Measurements from ENCODE around the gene SPIN4. TPM values are rescaled to one million over a fixed set of nuclear protein-coding genes. Genes with fewer than 3 reads are reported as not detected.
"Not testable (repeated sequence)": the region's sequence is repeated elsewhere in the genome, so short reads cannot be mapped to it uniquely, and the experiment has no call there.

The SPIN4 gene
- 1 to 10 TPM; 2.8 to 4.1 TPM for polyA plus RNA-seq

DNA sequence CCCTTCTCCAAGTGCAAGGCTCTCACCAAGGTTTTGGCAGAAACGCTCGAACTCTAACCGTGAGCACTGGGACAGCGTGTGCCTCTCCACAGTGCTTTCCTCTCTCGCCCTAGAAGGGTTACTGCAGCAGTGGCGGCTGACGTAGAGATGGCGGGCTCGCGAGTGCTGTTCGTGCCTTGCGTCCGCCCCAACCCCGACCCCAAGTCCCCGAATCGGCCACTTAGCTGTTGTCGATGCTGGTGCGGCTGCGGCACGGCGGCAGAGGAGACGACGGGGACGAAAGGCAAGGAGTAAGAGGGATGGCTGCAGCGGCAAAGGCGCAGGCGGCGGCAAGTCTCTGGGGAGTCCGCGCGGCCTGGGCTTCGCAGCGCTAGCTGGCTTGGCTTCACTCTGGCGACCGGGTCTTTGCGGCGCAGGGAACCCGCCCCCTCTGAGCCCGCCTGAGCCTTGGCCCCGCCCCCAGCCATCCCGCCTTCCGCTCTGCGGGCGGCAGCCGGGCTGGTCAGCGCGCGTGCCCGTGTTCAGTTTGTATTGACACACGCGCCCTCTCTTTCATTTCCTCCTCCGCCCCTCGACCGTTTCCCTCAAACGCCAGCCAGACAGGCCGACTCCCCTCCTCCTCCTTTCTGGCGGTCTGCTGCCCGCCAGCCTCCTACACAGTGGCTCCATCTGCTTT, at the start of gene SPIN4:
Gene SPIN4 (minus strand): TSS at position 392 of the 676 bp plus-strand sequence. CDS start 513 bp downstream, outside the sequence.
- Histone ChIP-seq H3K27ac (ENCODE audit: low read depth in 2 of 2, low read length in 1 of 2) (peak within 1 kb of the TSS; percentile 84 to 90), H3K27me3 (ENCODE audit: control insufficient read depth in 1 of 2, insufficient read depth in 2 of 2, low read length in 2 of 2) (no peaks in the 10 kb centered on the region), H3K36me3 (ENCODE audit: control insufficient read depth in 2 of 2, insufficient read depth in 2 of 2, low read length in 1 of 2) (no peaks in the 10 kb centered on the region), H3K4me3 (ENCODE audit: low read depth in 1 of 2, low read length in 2 of 2) (peak within 1 kb of the TSS; percentile 61 to 75), H3K9me3 (ENCODE audit: control insufficient read depth in 2 of 2, insufficient read depth in 1 of 2, low read depth in 1 of 2, low read length in 1 of 2) (peaks cover 0 to 4% of the 10 kb centered on the region in 2 donors), H3K4me1 (ENCODE audit: control insufficient read depth in 2 of 2, insufficient read depth in 2 of 2, low read length in 1 of 2) (no peaks in the 10 kb centered on the region)
- WGBS, 2 donors = 0 to 24% methylated on average over 51 to 58 of the region's 58 CpGs

- peaks cover 0 to 2% of the 10 kb centered on the region in 2 donors for H3K9me3 ChIP-seq (ENCODE audit: control insufficient read depth in 2 of 2, insufficient read depth in 1 of 2, low read depth in 1 of 2, low read length in 1 of 2)
- H3K27me3 ChIP-seq (ENCODE audit: control insufficient read depth in 1 of 2, insufficient read depth in 2 of 2, low read length in 2 of 2) = no peaks in the 10 kb centered on the region
- no peaks in the 10 kb centered on the region for H3K36me3 ChIP-seq (ENCODE audit: control insufficient read depth in 2 of 2, insufficient read depth in 2 of 2, low read length in 1 of 2)
- no peaks in the 10 kb centered on the region for H3K4me1 ChIP-seq (ENCODE audit: control insufficient read depth in 2 of 2, insufficient read depth in 2 of 2, low read length in 1 of 2)
- no peak overlapping the region for H3K4me3 ChIP-seq (ENCODE audit: low read depth in 1 of 2, low read length in 2 of 2)
- no peak overlapping the region for H3K27ac ChIP-seq (ENCODE audit: low read depth in 2 of 2, low read length in 1 of 2)
Observed at GRCh38 chrX:63400340-63400739, 49.2 kb upstream of the SPIN4 start.

- Histone ChIP-seq H3K27ac (ENCODE audit: low read depth in 2 of 2, low read length in 1 of 2) (no peak overlapping the region), H3K36me3 (ENCODE audit: control insufficient read depth in 2 of 2, insufficient read depth in 2 of 2, low read length in 1 of 2) (no peaks in the 10 kb centered on the region), H3K4me1 (ENCODE audit: control insufficient read depth in 2 of 2, insufficient read depth in 2 of 2, low read length in 1 of 2) (no peaks in the 10 kb centered on the region), H3K4me3 (ENCODE audit: low read depth in 1 of 2, low read length in 2 of 2) (no peak overlapping the region), H3K9me3 (ENCODE audit: control insufficient read depth in 2 of 2, insufficient read depth in 1 of 2, low read depth in 1 of 2, low read length in 1 of 2) (no peaks in the 10 kb centered on the region), H3K27me3 (ENCODE audit: control insufficient read depth in 1 of 2, insufficient read depth in 2 of 2, low read length in 2 of 2) (no peaks in the 10 kb centered on the region)
- WGBS, 2 donors = 45 to 62% methylated on average over 2 of the region's 2 CpGs
Observed at GRCh38 chrX:63394872-63395271, 43.7 kb upstream of the SPIN4 start.

- not testable (repeated sequence) for H3K4me3 ChIP-seq (ENCODE audit: low read depth in 1 of 2, low read length in 2 of 2); H3K4me1 ChIP-seq (ENCODE audit: control insufficient read depth in 2 of 2, insufficient read depth in 2 of 2, low read length in 1 of 2); H3K9me3 ChIP-seq (ENCODE audit: control insufficient read depth in 2 of 2, insufficient read depth in 1 of 2, low read depth in 1 of 2, low read length in 1 of 2); H3K27ac ChIP-seq (ENCODE audit: low read depth in 2 of 2, low read length in 1 of 2); H3K27me3 ChIP-seq (ENCODE audit: control insufficient read depth in 1 of 2, insufficient read depth in 2 of 2, low read length in 2 of 2); H3K36me3 ChIP-seq (ENCODE audit: control insufficient read depth in 2 of 2, insufficient read depth in 2 of 2, low read length in 1 of 2)
- WGBS, 2 donors = 96 to 98% methylated on average over 15 to 24 of the region's 24 CpGs
Observed at GRCh38 chrX:63393094-63393493, 42.0 kb upstream of the SPIN4 start.

- Histone ChIP-seq H3K36me3 (ENCODE audit: control insufficient read depth in 2 of 2, insufficient read depth in 2 of 2, low read length in 1 of 2) (no peaks in the 10 kb centered on the region), H3K27me3 (ENCODE audit: control insufficient read depth in 1 of 2, insufficient read depth in 2 of 2, low read length in 2 of 2) (no peaks in the 10 kb centered on the region), H3K4me3 (ENCODE audit: low read depth in 1 of 2, low read length in 2 of 2) (no peak overlapping the region), H3K27ac (ENCODE audit: low read depth in 2 of 2, low read length in 1 of 2) (no peak overlapping the region), H3K9me3 (ENCODE audit: control insufficient read depth in 2 of 2, insufficient read depth in 1 of 2, low read depth in 1 of 2, low read length in 1 of 2) (no peaks in the 10 kb centered on the region), H3K4me1 (ENCODE audit: control insufficient read depth in 2 of 2, insufficient read depth in 2 of 2, low read length in 1 of 2) (no peaks in the 10 kb centered on the region)
- 70 to 91% methylated on average over 3 of the region's 3 CpGs for WGBS, 2 donors
Observed at GRCh38 chrX:63387411-63387810, 36.3 kb upstream of the SPIN4 start.

DNA sequence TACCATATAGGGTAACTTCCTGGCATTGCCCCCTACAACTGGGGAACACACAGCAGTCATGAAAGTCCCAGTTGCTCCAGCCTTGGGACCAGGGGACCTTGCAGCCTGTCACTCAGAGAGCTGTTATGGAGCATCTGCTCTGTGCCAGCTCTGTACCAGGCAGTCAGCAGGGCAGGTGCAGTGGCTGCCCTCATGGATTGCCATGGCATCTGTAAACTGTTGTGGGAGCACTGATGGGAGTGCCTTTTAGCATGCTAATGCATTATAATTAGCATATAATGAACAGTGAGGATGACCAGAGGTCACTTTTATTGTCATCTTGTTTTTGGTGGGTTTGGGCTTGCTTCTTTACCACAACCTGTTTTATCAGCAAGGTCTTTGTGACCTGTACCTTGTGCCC, 33.1 kb upstream of the SPIN4 start:
- H3K27ac ChIP-seq (ENCODE audit: low read depth in 2 of 2, low read length in 1 of 2); H3K4me3 ChIP-seq (ENCODE audit: low read depth in 1 of 2, low read length in 2 of 2); H3K27me3 ChIP-seq (ENCODE audit: control insufficient read depth in 1 of 2, insufficient read depth in 2 of 2, low read length in 2 of 2); H3K4me1 ChIP-seq (ENCODE audit: control insufficient read depth in 2 of 2, insufficient read depth in 2 of 2, low read length in 1 of 2); H3K36me3 ChIP-seq (ENCODE audit: control insufficient read depth in 2 of 2, insufficient read depth in 2 of 2, low read length in 1 of 2); H3K9me3 ChIP-seq (ENCODE audit: control insufficient read depth in 2 of 2, insufficient read depth in 1 of 2, low read depth in 1 of 2, low read length in 1 of 2): not testable (repeated sequence)

DNA sequence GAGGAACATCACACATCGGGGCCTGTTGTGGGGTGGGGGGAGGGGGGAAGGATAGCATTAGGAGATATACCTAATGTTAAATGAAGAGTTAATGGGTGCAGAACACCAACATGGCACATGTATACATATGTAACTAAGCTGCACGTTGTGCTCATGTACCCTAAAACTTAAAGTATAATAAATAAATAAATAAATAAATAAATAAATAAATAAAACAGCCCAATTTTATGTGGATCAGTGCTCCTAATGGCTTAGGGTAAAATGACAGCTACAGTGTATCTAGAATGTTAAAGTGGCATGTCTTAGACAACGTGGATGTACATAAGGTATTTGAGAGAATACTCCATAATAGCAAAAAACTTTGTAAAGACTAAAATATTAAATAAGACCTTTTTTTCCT, 21.9 kb upstream of the SPIN4 start:
- not testable (repeated sequence) for H3K4me3 ChIP-seq (ENCODE audit: low read depth in 1 of 2, low read length in 2 of 2); H3K4me1 ChIP-seq (ENCODE audit: control insufficient read depth in 2 of 2, insufficient read depth in 2 of 2, low read length in 1 of 2); H3K27ac ChIP-seq (ENCODE audit: low read depth in 2 of 2, low read length in 1 of 2); H3K27me3 ChIP-seq (ENCODE audit: control insufficient read depth in 1 of 2, insufficient read depth in 2 of 2, low read length in 2 of 2); H3K9me3 ChIP-seq (ENCODE audit: control insufficient read depth in 2 of 2, insufficient read depth in 1 of 2, low read depth in 1 of 2, low read length in 1 of 2); H3K36me3 ChIP-seq (ENCODE audit: control insufficient read depth in 2 of 2, insufficient read depth in 2 of 2, low read length in 1 of 2)
- 87 to 97% methylated on average over 3 of the region's 3 CpGs for WGBS, 2 donors

DNA sequence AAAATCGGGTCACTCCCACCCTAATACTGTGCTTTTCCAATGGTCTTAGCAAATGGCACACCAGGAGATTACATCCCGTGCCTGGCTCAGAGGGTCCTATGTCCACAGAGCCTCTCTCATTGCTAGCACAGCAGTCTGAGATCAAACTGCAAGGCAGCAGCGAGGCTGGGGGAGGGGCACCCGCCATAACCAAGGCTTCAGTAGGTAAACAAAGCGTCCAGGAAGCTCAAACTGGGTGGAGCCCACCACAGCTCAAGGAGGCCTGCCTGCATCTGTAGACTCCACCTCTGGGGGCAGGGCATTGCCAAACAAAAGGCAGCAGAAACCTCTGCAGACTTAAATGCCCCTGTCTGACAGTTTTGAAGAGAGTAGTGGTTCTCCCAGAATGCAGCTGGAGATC, 16.6 kb upstream of the SPIN4 start:
- not testable (repeated sequence) for H3K9me3 ChIP-seq (ENCODE audit: control insufficient read depth in 2 of 2, insufficient read depth in 1 of 2, low read depth in 1 of 2, low read length in 1 of 2); H3K4me1 ChIP-seq (ENCODE audit: control insufficient read depth in 2 of 2, insufficient read depth in 2 of 2, low read length in 1 of 2); H3K27ac ChIP-seq (ENCODE audit: low read depth in 2 of 2, low read length in 1 of 2); H3K4me3 ChIP-seq (ENCODE audit: low read depth in 1 of 2, low read length in 2 of 2); H3K36me3 ChIP-seq (ENCODE audit: control insufficient read depth in 2 of 2, insufficient read depth in 2 of 2, low read length in 1 of 2); H3K27me3 ChIP-seq (ENCODE audit: control insufficient read depth in 1 of 2, insufficient read depth in 2 of 2, low read length in 2 of 2)
- WGBS, 2 donors = 53 to 74% methylated on average over 4 to 5 of the region's 5 CpGs

- Histone ChIP-seq H3K27me3 (ENCODE audit: control insufficient read depth in 1 of 2, insufficient read depth in 2 of 2, low read length in 2 of 2) (peaks cover 0 to 3% of the 10 kb centered on the region in 2 donors), H3K36me3 (ENCODE audit: control insufficient read depth in 2 of 2, insufficient read depth in 2 of 2, low read length in 1 of 2) (no peaks in the 10 kb centered on the region), H3K4me3 (ENCODE audit: low read depth in 1 of 2, low read length in 2 of 2) (no peak overlapping the region), H3K4me1 (ENCODE audit: control insufficient read depth in 2 of 2, insufficient read depth in 2 of 2, low read length in 1 of 2) (no peaks in the 10 kb centered on the region), H3K27ac (ENCODE audit: low read depth in 2 of 2, low read length in 1 of 2) (no peak overlapping the region), H3K9me3 (ENCODE audit: control insufficient read depth in 2 of 2, insufficient read depth in 1 of 2, low read depth in 1 of 2, low read length in 1 of 2) (no peaks in the 10 kb centered on the region)
- WGBS, 2 donors = 70 to 88% methylated on average over 4 of the region's 4 CpGs
Observed at GRCh38 chrX:63363788-63364187, 12.7 kb upstream of the SPIN4 start.

DNA sequence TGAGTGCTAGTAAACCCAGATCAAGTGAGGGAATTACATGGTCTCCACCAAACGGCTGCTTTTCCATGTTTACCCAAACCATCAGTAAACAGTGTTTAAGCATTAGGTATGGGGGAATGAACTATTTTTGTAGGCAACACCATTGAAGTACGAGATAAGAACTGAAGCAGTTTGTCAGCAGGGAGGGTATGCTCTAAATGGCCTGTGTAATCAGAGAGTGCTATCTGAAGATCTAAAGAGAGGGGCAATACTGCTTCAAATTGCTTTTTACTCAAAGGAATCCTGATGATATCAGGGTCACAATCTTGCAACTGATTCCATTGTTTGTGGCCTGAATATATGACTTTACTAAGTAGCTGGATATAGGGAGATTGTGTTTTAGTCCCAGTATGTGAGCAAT, 10.4 kb upstream of the SPIN4 start:
- Histone ChIP-seq H3K4me1 (ENCODE audit: control insufficient read depth in 2 of 2, insufficient read depth in 2 of 2, low read length in 1 of 2) (no peaks in the 10 kb centered on the region), H3K4me3 (ENCODE audit: low read depth in 1 of 2, low read length in 2 of 2) (no peak overlapping the region), H3K36me3 (ENCODE audit: control insufficient read depth in 2 of 2, insufficient read depth in 2 of 2, low read length in 1 of 2) (no peaks in the 10 kb centered on the region), H3K27ac (ENCODE audit: low read depth in 2 of 2, low read length in 1 of 2) (no peak overlapping the region), H3K27me3 (ENCODE audit: control insufficient read depth in 1 of 2, insufficient read depth in 2 of 2, low read length in 2 of 2) (peaks cover 0 to 3% of the 10 kb centered on the region in 2 donors), H3K9me3 (ENCODE audit: control insufficient read depth in 2 of 2, insufficient read depth in 1 of 2, low read depth in 1 of 2, low read length in 1 of 2) (no peaks in the 10 kb centered on the region)
- 40 to 68% methylated on average over 2 of the region's 2 CpGs for WGBS, 2 donors
